Fibroblast of lung (primary cell): Measurements from ENCODE around the gene CAPSL. TPM values are rescaled to one million over a fixed set of nuclear protein-coding genes. Genes with fewer than 3 reads are reported as not detected.

ENCODE experiments used
- DNase-seq, 2 donors: peaks; one replicate each; pipeline versions ENCODE4 v3.0.0 to v3.0.0-alpha.2; 2010; ENCODE audit warnings: low read depth in 2 of 2
- H2AFZ ChIP-seq: 2 replicates; pipeline ENCODE4 v1.5.1; 2012; ENCODE audit warnings: low read length, control low read depth, inconsistent platforms
- H3K27ac ChIP-seq: 2 replicates; pipeline ENCODE4 v1.5.1; 2011; ENCODE audit warnings: low read length, control low read depth; ENCODE audit not compliant: insufficient read depth
- H3K27me3 ChIP-seq: 2 replicates; pipeline ENCODE4 v1.5.1; 2011; ENCODE audit warnings: mild to moderate bottlenecking, low read length; ENCODE audit not compliant: control insufficient read depth, insufficient read depth
- H3K36me3 ChIP-seq: 2 replicates; pipeline ENCODE4 v1.5.1; 2011; ENCODE audit warnings: low read length; ENCODE audit not compliant: control insufficient read depth, insufficient read depth
- H3K4me1 ChIP-seq: 2 replicates; pipeline ENCODE4 v1.5.1; 2011; ENCODE audit warnings: low read length; ENCODE audit not compliant: control insufficient read depth, insufficient read depth; ENCODE audit errors: extremely low read depth
- H3K4me2 ChIP-seq: 2 replicates; pipeline ENCODE4 v1.5.1; 2011; ENCODE audit warnings: low read length, control low read depth; ENCODE audit not compliant: insufficient read depth; ENCODE audit errors: extremely low read depth
- H3K4me3 ChIP-seq, 4 experiments: fragments of 200-600 bp in 1 of 4; sonication (generic) in 1 of 4; replicated peaks in 1 of 4; 2 replicates each; pipeline ENCODE4 v1.5.1; 2011 to 2016; ENCODE audit warnings: low read length in 4 of 4, low read depth in 3 of 4, mild to moderate bottlenecking in 3 of 4, control low read depth in 2 of 4, inconsistent platforms in 1 of 4, mixed read lengths in 1 of 4; ENCODE audit not compliant: insufficient read depth in 1 of 4; ENCODE audit errors: control extremely low read depth in 1 of 4
- H3K79me2 ChIP-seq: 2 replicates; pipeline ENCODE4 v1.5.1; 2012; ENCODE audit warnings: mild to moderate bottlenecking, low read length, inconsistent platforms; ENCODE audit not compliant: control insufficient read depth, insufficient read depth
- H3K9ac ChIP-seq: 2 replicates; pipeline ENCODE4 v1.5.1; 2011; ENCODE audit warnings: mild to moderate bottlenecking, low read length, control low read depth; ENCODE audit not compliant: insufficient read depth
- H3K9me3 ChIP-seq: 2 replicates; pipeline ENCODE4 v1.5.1; 2012; ENCODE audit warnings: low read depth, low read length; ENCODE audit not compliant: control insufficient read depth, insufficient read depth
- H4K20me1 ChIP-seq: 2 replicates; pipeline ENCODE4 v1.5.1; 2011; ENCODE audit warnings: low read length; ENCODE audit not compliant: control insufficient read depth, insufficient read depth; ENCODE audit errors: extremely low read depth
- EZH2 ChIP-seq: IDR thresholded peaks from 2 replicates; pipeline ENCODE4 v1.5.1; 2012; ENCODE audit warnings: low read length, control low read depth, mild to moderate bottlenecking; ENCODE audit errors: missing control alignments
- polyA plus RNA-seq, 2 donors: library from polyadenylated mRNA; depleted of rRNA in 1 of 2; stranded (reverse) in 1 of 2; unstranded in 1 of 2; fragments of >200 nt; gene quantifications; 2 replicates each; pipeline ENCODE4 v1.2.1, GENCODE V29; 2011 to 2012; ENCODE audit warnings: missing spikeins in 1 of 2
- total RNA-seq: library from RNA; depleted of rRNA; stranded (reverse); fragments of >200 nt; gene quantifications from 2 replicates; pipeline ENCODE4 v1.2.1, GENCODE V29; 2014
- TF ChIP-seq, protein P1 (sequence below), 2 donors: IDR thresholded peaks in 1 of 2; conservative IDR thresholded peaks in 1 of 2; 1 replicate in 1 of 2; 2 replicates in 1 of 2; pipeline ENCODE4 v1.5.1; 2011 to 2012; ENCODE audit warnings: low read length in 2 of 2, control low read depth in 1 of 2, inconsistent platforms in 1 of 2, low read depth in 1 of 2, mild to moderate bottlenecking in 1 of 2

CAPSL gene
- total and polyA plus RNA-seq, 2 donors (not counting 1 experiment from before 2014, with no cell fraction given), result 0.33 to 0.96 TPM

- Histone ChIP-seq H2AFZ (no peak overlapping the region), H3K4me2 (no peak overlapping the region), H3K27me3 (no peaks in the 10 kb centered on the region), H3K9me3 (no peaks in the 10 kb centered on the region), H4K20me1 (no peaks in the 10 kb centered on the region), H3K4me1 (no peaks in the 10 kb centered on the region), H3K9ac (no peak overlapping the region), H3K79me2 (no peaks in the 10 kb centered on the region), H3K27ac (no peak overlapping the region), H3K4me3 (no peak overlapping the region), H3K36me3 (peaks cover 3% of the 10 kb centered on the region)
- DNase-seq, result no peak
- no peak for TF ChIP-seq EZH2
- TF ChIP-seq, protein P1, sequence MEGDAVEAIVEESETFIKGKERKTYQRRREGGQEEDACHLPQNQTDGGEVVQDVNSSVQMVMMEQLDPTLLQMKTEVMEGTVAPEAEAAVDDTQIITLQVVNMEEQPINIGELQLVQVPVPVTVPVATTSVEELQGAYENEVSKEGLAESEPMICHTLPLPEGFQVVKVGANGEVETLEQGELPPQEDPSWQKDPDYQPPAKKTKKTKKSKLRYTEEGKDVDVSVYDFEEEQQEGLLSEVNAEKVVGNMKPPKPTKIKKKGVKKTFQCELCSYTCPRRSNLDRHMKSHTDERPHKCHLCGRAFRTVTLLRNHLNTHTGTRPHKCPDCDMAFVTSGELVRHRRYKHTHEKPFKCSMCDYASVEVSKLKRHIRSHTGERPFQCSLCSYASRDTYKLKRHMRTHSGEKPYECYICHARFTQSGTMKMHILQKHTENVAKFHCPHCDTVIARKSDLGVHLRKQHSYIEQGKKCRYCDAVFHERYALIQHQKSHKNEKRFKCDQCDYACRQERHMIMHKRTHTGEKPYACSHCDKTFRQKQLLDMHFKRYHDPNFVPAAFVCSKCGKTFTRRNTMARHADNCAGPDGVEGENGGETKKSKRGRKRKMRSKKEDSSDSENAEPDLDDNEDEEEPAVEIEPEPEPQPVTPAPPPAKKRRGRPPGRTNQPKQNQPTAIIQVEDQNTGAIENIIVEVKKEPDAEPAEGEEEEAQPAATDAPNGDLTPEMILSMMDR (conservative IDR thresholded peaks at IDR 0.05 in 1 of 2, IDR thresholded peaks at IDR 0.05 in 1 of 2; ENCODE audit: low read depth in 1 of 2, low read length in 2 of 2), result no peak
Measured at GRCh38 chr5:35878079-35878478, 60.3 kb downstream of the CAPSL start.

GRCh38 chr5:35877655-35878054 is 60.8 kb downstream of the CAPSL start:
- Histone ChIP-seq H3K4me3 (no peak overlapping the region), H2AFZ (no peak overlapping the region), H4K20me1 (no peaks in the 10 kb centered on the region), H3K4me1 (no peaks in the 10 kb centered on the region), H3K27ac (no peak overlapping the region), H3K9ac (no peak overlapping the region), H3K4me2 (no peak overlapping the region), H3K79me2 (no peaks in the 10 kb centered on the region), H3K9me3 (no peaks in the 10 kb centered on the region), H3K27me3 (no peaks in the 10 kb centered on the region), H3K36me3 (peaks cover 3% of the 10 kb centered on the region)
- peak in 1 of 2 donors; percentile 69 for DNase-seq
- TF ChIP-seq EZH2, result no peak
- TF ChIP-seq, protein P1 (conservative IDR thresholded peaks at IDR 0.05 in 1 of 2, IDR thresholded peaks at IDR 0.05 in 1 of 2; ENCODE audit: low read depth in 1 of 2, low read length in 2 of 2), result no peak

GRCh38 chr5:35876922-35877321 is 61.5 kb downstream of the CAPSL start:
- H3K4me1 ChIP-seq, result no peaks in the 10 kb centered on the region
- no peaks in the 10 kb centered on the region for H3K79me2 ChIP-seq
- peaks cover 5% of the 10 kb centered on the region for H3K36me3 ChIP-seq
- no peak overlapping the region for H2AFZ ChIP-seq
- H3K4me2 ChIP-seq, result no peak overlapping the region
- no peak overlapping the region for H3K27ac ChIP-seq
- H3K27me3 ChIP-seq, result no peaks in the 10 kb centered on the region
- no peak overlapping the region for H3K4me3 ChIP-seq
- peak; percentile 63 to 73 for DNase-seq
- no peak for TF ChIP-seq EZH2
- TF ChIP-seq, protein P1 (conservative IDR thresholded peaks at IDR 0.05 in 1 of 2, IDR thresholded peaks at IDR 0.05 in 1 of 2; ENCODE audit: low read depth in 1 of 2, low read length in 2 of 2), result no peak
- H3K9ac ChIP-seq, result no peak overlapping the region
- H4K20me1 ChIP-seq, result no peaks in the 10 kb centered on the region
- H3K9me3 ChIP-seq, result no peaks in the 10 kb centered on the region
